Neural progenitor cell (in vitro differentiated cells): ENCODE measurements around the gene LRRC52. TPM values are rescaled to one million over a fixed set of nuclear protein-coding genes. Genes with fewer than 3 reads are reported as not detected.
A peak's percentile ranks its signal among the peaks of the same experiment; 100 is the strongest.

Experiments used
- DNase-seq: peaks from one replicate; pipeline ENCODE4 v3.0.0-alpha.2; 2016; ENCODE audit warnings: low spot score
- H2AFZ ChIP-seq: fragments of 200-600 bp; sonication (generic); replicated peaks from 2 replicates; pipeline ENCODE4 v1.6.1; 2016; ENCODE audit warnings: antibody characterized with exemption
- H3F3A ChIP-seq: fragments of 200-600 bp; sonication (generic); 2 replicates; pipeline ENCODE4 v1.6.1; 2016; ENCODE audit warnings: antibody characterized with exemption, low read depth
- H3K27ac ChIP-seq: fragments of 200-600 bp; sonication (generic); 2 replicates; pipeline ENCODE4 v1.5.1; 2016; ENCODE audit warnings: mild to moderate bottlenecking
- H3K27me3 ChIP-seq: fragments of 200-600 bp; sonication (generic); 2 replicates; pipeline ENCODE4 v1.6.1; 2016; ENCODE audit warnings: mild to moderate bottlenecking, moderate library complexity
- H3K36me3 ChIP-seq: fragments of 200-600 bp; sonication (generic); 2 replicates; pipeline ENCODE4 v1.5.1; 2016
- H3K4me1 ChIP-seq: fragments of 200-600 bp; sonication (generic); 2 replicates; pipeline ENCODE4 v1.6.1; 2016; ENCODE audit warnings: mixed run types
- H3K4me2 ChIP-seq: fragments of 200-600 bp; sonication (generic); 2 replicates; pipeline ENCODE4 v1.6.1; 2016
- H3K4me3 ChIP-seq: fragments of 200-600 bp; sonication (generic); 2 replicates; pipeline ENCODE4 v1.5.1; 2016
- H3K79me2 ChIP-seq: fragments of 200-600 bp; sonication (generic); 2 replicates; pipeline ENCODE4 v1.6.1; 2016; ENCODE audit warnings: low read depth
- H3K9ac ChIP-seq: fragments of 200-600 bp; sonication (generic); 2 replicates; pipeline ENCODE4 v1.6.1; 2016
- H3K9me3 ChIP-seq: fragments of 200-600 bp; sonication (generic); 2 replicates; pipeline ENCODE4 v1.5.1; 2016; ENCODE audit warnings: low read depth
- H4K20me1 ChIP-seq: fragments of 200-600 bp; sonication (generic); 2 replicates; pipeline ENCODE4 v1.6.1; 2016; ENCODE audit warnings: low read depth
- H3K27ac Mint-ChIP-seq: 3 replicates; pipeline ENCODE4 v1.8.0; 2021; ENCODE audit warnings: mixed read lengths
- H3K27me3 Mint-ChIP-seq: 2 replicates; pipeline ENCODE4 v1.8.0; 2022; ENCODE audit warnings: low read depth, mild to moderate bottlenecking, inconsistent platforms, moderate library complexity, mixed read lengths; ENCODE audit not compliant: insufficient read depth
- H3K36me3 Mint-ChIP-seq: 3 replicates; pipeline ENCODE4 v1.8.0; 2021; ENCODE audit warnings: mixed read lengths
- H3K4me1 Mint-ChIP-seq: 3 replicates; pipeline ENCODE4 v1.8.0; 2021; ENCODE audit warnings: mixed read lengths
- H3K4me3 Mint-ChIP-seq: 3 replicates; pipeline ENCODE4 v1.8.0; 2021; ENCODE audit warnings: mild to moderate bottlenecking, moderate library complexity, mixed read lengths
- H3K9me3 Mint-ChIP-seq: 3 replicates; pipeline ENCODE4 v1.8.0; 2020; ENCODE audit warnings: mixed read lengths
- CTCF ChIP-seq: fragments of 200-600 bp; sonication (generic); IDR thresholded peaks from 2 replicates; pipeline ENCODE4 v1.5.1; 2017; ENCODE audit warnings: antibody characterized with exemption, mild to moderate bottlenecking
- EZH2 ChIP-seq: fragments of 200-600 bp; sonication (generic); IDR thresholded peaks from 2 replicates; pipeline ENCODE4 v1.6.1; 2017; ENCODE audit warnings: antibody characterized with exemption, mild to moderate bottlenecking, moderate library complexity
- EZH2phosphoT487 ChIP-seq: fragments of 200-600 bp; sonication (generic); IDR thresholded peaks from 2 replicates; pipeline ENCODE4 v1.6.1; 2017; ENCODE audit warnings: antibody characterized with exemption
- total RNA-seq: library from RNA; depleted of rRNA; stranded (reverse); fragments of >200 nt; gene quantifications from 2 replicates; pipeline ENCODE4 v1.2.3, GENCODE V29; 2015; ENCODE audit warnings: low replicate concordance

Gene LRRC52
- total RNA-seq, 1 donor from 2014 or later: not detected

GRCh38 chr1:165496501-165496900, 47.3 kb upstream of the LRRC52 start:
- Histone ChIP-seq H3K27ac (no peak overlapping the region), H3F3A (no peaks in the 10 kb centered on the region), H3K36me3 (no peaks in the 10 kb centered on the region), H4K20me1 (no peaks in the 10 kb centered on the region), H2AFZ (peak overlapping the region; percentile 3), H3K4me2 (no peak overlapping the region), H3K9ac (no peak overlapping the region), H3K4me1 (peaks cover 4% of the 10 kb centered on the region), H3K27me3 (no peaks in the 10 kb centered on the region), H3K79me2 (no peaks in the 10 kb centered on the region), H3K9me3 (no peaks in the 10 kb centered on the region), H3K4me3 (no peak overlapping the region)
- no peak overlapping the region for H3K4me3 Mint-ChIP-seq
- H3K27me3 Mint-ChIP-seq: peaks cover 3% of the 10 kb centered on the region
- no peak overlapping the region for H3K27ac Mint-ChIP-seq
- H3K9me3 Mint-ChIP-seq: no peaks in the 10 kb centered on the region
- no peak for DNase-seq
- H3K36me3 Mint-ChIP-seq: no peaks in the 10 kb centered on the region
- TF ChIP-seq EZH2phosphoT487 (no peak), EZH2 (no peak), CTCF (no peak)
- peaks cover 30% of the 10 kb centered on the region for H3K4me1 Mint-ChIP-seq

GRCh38 chr1:165497069-165498013, 46.5 kb upstream of the LRRC52 start:
- Histone ChIP-seq H3K27ac (no peak overlapping the region), H3K4me2 (no peak overlapping the region), H3F3A (no peaks in the 10 kb centered on the region), H3K4me1 (peaks cover 3% of the 10 kb centered on the region), H3K4me3 (no peak overlapping the region), H3K9me3 (no peaks in the 10 kb centered on the region), H3K9ac (no peak overlapping the region), H3K27me3 (no peaks in the 10 kb centered on the region), H3K36me3 (no peaks in the 10 kb centered on the region), H3K79me2 (no peaks in the 10 kb centered on the region), H4K20me1 (no peaks in the 10 kb centered on the region), H2AFZ (no peak overlapping the region)
- H3K27me3 Mint-ChIP-seq: peaks cover 3% of the 10 kb centered on the region
- no peak for DNase-seq
- no peak overlapping the region for H3K4me3 Mint-ChIP-seq
- H3K36me3 Mint-ChIP-seq: no peaks in the 10 kb centered on the region
- H3K27ac Mint-ChIP-seq: no peak overlapping the region
- TF ChIP-seq EZH2phosphoT487 (no peak), CTCF (no peak), EZH2 (no peak)
- no peaks in the 10 kb centered on the region for H3K9me3 Mint-ChIP-seq
- peaks cover 30% of the 10 kb centered on the region for H3K4me1 Mint-ChIP-seq

GRCh38 chr1:165501330-165501969, 42.4 kb upstream of the LRRC52 start:
- H3F3A ChIP-seq: no peaks in the 10 kb centered on the region
- H2AFZ ChIP-seq: no peak overlapping the region
- peaks cover 6% of the 10 kb centered on the region for H3K27me3 Mint-ChIP-seq
- H3K36me3 ChIP-seq: no peaks in the 10 kb centered on the region
- no peak overlapping the region for H3K9ac ChIP-seq
- no peaks in the 10 kb centered on the region for H3K9me3 Mint-ChIP-seq
- peak overlapping the region; percentile 48 for H3K4me3 Mint-ChIP-seq
- no peak for DNase-seq
- no peaks in the 10 kb centered on the region for H4K20me1 ChIP-seq
- H3K36me3 Mint-ChIP-seq: no peaks in the 10 kb centered on the region
- H3K4me1 ChIP-seq: no peaks in the 10 kb centered on the region
- H3K4me3 ChIP-seq: no peak overlapping the region
- H3K27me3 ChIP-seq: no peaks in the 10 kb centered on the region
- H3K27ac ChIP-seq: no peak overlapping the region
- peaks cover 4% of the 10 kb centered on the region for H3K4me1 Mint-ChIP-seq
- no peak overlapping the region for H3K4me2 ChIP-seq
- no peak for TF ChIP-seq EZH2phosphoT487
- no peak for TF ChIP-seq EZH2
- TF ChIP-seq CTCF: no peak
- no peaks in the 10 kb centered on the region for H3K9me3 ChIP-seq
- H3K79me2 ChIP-seq: no peaks in the 10 kb centered on the region
- no peak overlapping the region for H3K27ac Mint-ChIP-seq
